ENCODE data around the gene EEF2KMT. TPM values are rescaled to one million over a fixed set of nuclear protein-coding genes. Genes with fewer than 3 reads are reported as not detected.
"Not testable (repeated sequence)": the region's sequence is repeated elsewhere in the genome, so short reads cannot be mapped to it uniquely, and the experiment has no call there.

EEF2KMT gene
- total and polyA plus RNA-seq, 8 donors = 7.2 to 16.5 (median 13.0) TPM

DNA sequence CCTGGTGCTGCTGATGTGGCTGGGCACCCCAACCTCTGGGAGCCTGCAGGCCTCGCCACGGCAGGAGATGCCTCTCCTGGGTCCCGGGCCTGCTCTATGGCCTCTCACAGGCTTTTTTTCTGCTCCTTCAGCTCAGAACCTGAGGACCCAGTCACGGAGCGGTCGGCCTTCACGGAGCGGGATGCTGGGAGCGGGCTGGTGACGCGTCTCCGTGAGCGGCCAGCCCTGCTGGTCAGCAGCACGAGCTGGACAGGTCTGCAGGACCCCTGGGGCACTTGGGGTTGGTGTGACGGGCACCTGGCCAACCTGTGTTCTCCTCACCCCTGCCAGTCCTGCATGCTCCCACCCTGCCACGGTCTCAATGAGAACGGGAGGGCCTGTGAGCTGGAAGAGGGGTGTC, 19.0 kb downstream of the EEF2KMT start:
- TF ChIP-seq, protein P1, sequence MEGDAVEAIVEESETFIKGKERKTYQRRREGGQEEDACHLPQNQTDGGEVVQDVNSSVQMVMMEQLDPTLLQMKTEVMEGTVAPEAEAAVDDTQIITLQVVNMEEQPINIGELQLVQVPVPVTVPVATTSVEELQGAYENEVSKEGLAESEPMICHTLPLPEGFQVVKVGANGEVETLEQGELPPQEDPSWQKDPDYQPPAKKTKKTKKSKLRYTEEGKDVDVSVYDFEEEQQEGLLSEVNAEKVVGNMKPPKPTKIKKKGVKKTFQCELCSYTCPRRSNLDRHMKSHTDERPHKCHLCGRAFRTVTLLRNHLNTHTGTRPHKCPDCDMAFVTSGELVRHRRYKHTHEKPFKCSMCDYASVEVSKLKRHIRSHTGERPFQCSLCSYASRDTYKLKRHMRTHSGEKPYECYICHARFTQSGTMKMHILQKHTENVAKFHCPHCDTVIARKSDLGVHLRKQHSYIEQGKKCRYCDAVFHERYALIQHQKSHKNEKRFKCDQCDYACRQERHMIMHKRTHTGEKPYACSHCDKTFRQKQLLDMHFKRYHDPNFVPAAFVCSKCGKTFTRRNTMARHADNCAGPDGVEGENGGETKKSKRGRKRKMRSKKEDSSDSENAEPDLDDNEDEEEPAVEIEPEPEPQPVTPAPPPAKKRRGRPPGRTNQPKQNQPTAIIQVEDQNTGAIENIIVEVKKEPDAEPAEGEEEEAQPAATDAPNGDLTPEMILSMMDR (IDR thresholded peaks at IDR 0.05) = no peak
- DNase-seq (no peak), ATAC-seq (no peak)
- Histone ChIP-seq H3K4me1 (no peaks in the 10 kb centered on the region), H3K36me3 (peaks cover 0 to 95% of the 10 kb centered on the region in 2 donors), H3K27ac (no peak overlapping the region), H3K9me3 (no peaks in the 10 kb centered on the region), H3K27me3 (no peaks in the 10 kb centered on the region), H3K4me3 (no peak overlapping the region)
- intact Hi-C loops (cut with DNase I) = no loop called here

DNA sequence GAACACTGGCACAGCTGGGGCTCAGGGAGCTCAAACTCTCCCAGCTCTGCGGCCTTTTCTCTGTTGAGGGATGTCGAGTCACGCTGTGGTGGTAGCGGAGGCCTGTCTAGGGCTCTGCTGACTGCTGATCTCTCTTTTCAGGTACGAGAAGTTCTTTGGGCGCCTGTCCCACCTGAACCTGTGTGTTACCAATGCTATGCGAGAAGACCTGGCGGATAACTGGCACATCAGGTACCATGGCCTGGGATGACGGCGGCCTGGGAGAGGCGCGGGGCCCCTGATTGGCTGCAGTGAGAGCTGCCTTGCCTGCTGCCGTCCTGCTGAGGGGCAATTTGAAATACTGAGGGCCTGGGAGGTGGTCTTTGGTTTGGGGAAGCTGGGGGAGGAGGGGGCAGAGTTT, 20.3 kb downstream of the EEF2KMT start:
- no peak for DNase-seq
- Histone ChIP-seq H3K4me3 (no peak overlapping the region), H3K9me3 (no peaks in the 10 kb centered on the region), H3K27me3 (no peaks in the 10 kb centered on the region), H3K4me1 (peaks cover 0 to 12% of the 10 kb centered on the region in 2 donors), H3K27ac (no peak overlapping the region), H3K36me3 (peaks cover 0 to 84% of the 10 kb centered on the region in 2 donors)
- TF ChIP-seq, protein P1 (IDR thresholded peaks at IDR 0.05) = no peak
- intact Hi-C loops (cut with DNase I) = no loop called here
- no peak for ATAC-seq

DNA sequence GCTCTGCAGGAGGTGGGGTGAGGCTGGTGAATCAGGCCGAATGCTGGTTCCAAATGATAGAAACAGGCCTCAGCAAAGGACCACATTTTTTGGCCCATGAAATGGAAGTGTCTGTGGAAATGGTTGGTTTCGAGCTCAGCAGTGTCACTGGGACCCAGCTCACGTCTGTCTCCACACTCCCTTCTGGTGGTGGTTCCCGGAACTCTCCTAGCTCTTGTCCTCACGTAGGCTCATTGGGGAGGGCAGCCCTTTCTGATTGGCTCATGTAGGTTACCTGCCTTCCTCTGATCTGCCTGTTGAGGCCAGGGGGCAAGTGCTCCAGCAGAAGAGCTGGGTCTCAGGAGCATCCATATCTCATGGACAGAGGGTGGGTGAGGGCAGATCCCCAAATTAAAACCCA, 22.0 kb downstream of the EEF2KMT start:
- H3K9me3 ChIP-seq = no peaks in the 10 kb centered on the region
- DNase-seq (no peak), ATAC-seq (no peak)
- no peak overlapping the region for H3K4me3 ChIP-seq
- intact Hi-C loops (cut with DNase I) = no loop called here
- no peak overlapping the region for H3K27ac ChIP-seq
- H3K36me3 ChIP-seq = peaks cover 0 to 67% of the 10 kb centered on the region in 2 donors
- H3K4me1 ChIP-seq = peaks cover 3 to 18% of the 10 kb centered on the region in 2 donors
- TF ChIP-seq, protein P1 (IDR thresholded peaks at IDR 0.05) = no peak
- no peaks in the 10 kb centered on the region for H3K27me3 ChIP-seq

DNA sequence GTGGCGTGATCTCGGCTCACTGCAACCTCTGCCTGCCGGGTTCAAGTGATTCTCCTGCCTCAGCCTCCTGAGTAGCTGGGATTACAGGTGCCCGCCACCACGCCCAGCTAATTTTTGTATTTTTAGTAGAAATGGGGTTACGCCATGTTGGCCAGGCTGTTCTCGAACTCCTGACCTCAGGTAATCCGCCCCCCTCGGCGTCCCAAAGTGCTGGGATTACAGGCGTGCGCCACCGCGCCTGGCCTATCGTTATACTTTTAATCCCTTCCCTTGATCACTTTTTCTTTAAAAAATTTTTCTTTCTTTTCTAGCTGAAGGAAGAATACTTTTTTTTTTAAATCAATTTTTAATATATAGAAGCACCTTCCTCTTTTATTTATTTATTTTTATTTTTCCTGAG, 23.8 kb downstream of the EEF2KMT start:
- intact Hi-C loops (cut with DNase I); H3K9me3 ChIP-seq; ATAC-seq; H3K27ac ChIP-seq; DNase-seq; H3K4me3 ChIP-seq; H3K27me3 ChIP-seq: not testable (repeated sequence)
- Histone ChIP-seq H3K4me1 (peaks cover 3 to 18% of the 10 kb centered on the region in 2 donors), H3K36me3 (peaks cover 0 to 48% of the 10 kb centered on the region in 2 donors)

DNA sequence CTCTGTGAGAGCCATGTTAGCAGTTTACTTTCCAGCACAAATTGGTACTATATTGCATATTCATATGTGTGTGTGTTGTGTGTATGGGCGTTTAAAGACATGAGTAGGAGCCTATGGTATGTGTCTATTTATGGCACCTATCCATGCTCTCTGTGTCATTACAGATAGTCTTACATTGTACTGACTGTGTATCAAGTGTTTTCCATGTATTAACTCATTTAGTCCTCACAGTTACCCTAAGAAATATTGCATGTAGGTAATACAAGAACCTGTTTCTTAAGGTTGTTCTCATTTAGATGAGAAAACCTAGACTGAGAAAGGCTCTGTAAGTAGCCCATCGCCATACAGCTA, 24.3 kb downstream of the EEF2KMT start:
- no peaks in the 10 kb centered on the region for H3K9me3 ChIP-seq
- DNase-seq (no peak), ATAC-seq (no peak)
- intact Hi-C loops (cut with DNase I) = no loop called here
- no peak overlapping the region for H3K4me3 ChIP-seq
- no peaks in the 10 kb centered on the region for H3K27me3 ChIP-seq
- peaks cover 0 to 43% of the 10 kb centered on the region in 2 donors for H3K36me3 ChIP-seq
- H3K27ac ChIP-seq = no peak overlapping the region
- TF ChIP-seq, protein P1 (IDR thresholded peaks at IDR 0.05) = no peak
- peaks cover 3 to 18% of the 10 kb centered on the region in 2 donors for H3K4me1 ChIP-seq

All from left lung (tissue), 10 donors.